Activated T-cell treated with anti-CD3 and anti-CD28 coated beads for 48 hours (primary cell): ENCODE data around the gene PRICKLE1.

Experiments used
- DNase-seq: peaks from one replicate; pipeline ENCODE4 v3.0.0-alpha.2; 2020; ENCODE audit warnings: low read depth

The PRICKLE1 gene

DNA sequence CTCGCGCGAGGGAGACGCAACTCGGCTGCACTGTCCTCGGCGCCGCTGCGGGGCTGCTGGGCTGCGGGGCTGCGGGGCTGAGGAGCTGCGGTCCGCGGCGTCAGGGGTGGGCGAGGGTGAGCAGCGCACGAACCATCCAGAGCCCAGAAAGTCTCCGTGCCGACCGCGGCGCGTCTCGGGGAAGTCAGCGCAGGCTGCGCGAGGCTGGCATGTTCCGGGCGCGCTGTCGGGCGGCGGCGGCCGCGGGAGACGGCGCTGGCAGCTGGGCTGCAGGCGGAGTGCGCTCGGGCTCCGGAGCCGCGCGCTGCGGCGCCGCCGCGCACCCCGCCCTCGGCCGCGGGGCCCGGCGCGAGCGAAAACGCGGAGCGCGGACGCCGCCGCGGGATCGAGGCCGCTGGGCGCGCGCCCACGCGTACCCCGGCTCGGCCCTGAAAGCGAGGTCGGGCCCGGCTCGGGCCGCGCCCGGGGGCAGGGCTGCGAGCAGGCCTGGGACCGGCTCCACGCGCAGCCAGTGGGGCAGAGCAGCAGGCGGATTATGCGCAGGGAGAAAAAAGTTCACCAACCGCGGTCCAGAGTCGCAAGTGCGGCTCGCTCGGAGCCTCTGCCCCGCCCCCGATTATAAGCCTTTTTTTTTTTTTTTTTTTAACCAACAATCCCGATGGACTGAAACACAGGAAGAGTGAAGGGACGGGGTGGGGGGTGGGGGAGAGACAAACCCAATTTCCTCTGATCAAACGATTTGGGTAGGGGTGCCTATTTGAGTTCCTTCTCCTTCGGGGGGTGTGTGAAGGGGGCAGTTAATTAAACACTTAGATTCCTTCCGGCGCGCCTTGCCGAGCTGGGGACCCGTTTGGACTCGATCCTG lies at the start of gene PRICKLE1:
PRICKLE1 (minus strand) TSS at position 282 of the 865 bp plus-strand sequence. CDS start 117,230 bp downstream, outside the sequence.
- DNase-seq, result peak; percentile 44

DNA sequence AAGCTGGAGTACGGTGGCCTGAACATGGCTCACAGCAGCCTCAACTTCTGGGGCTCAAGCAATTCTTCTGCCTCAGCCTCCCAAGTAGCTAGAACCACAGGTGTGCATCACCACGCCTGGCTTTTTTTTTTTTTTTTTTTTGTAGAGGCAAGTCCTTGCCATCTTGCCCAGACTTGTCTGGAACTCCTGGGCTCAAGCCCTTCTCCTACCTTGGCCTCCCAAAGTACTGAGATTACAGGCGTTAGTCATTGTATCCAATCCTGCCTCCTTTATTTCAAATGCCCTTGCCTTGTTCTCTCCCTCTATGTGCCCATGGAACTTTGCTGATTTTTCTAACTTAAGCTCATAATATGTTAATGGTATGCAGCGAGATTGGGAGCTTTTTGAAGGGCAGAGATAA lies 49.2 kb upstream of the PRICKLE1 start:
- no peak for DNase-seq

DNA sequence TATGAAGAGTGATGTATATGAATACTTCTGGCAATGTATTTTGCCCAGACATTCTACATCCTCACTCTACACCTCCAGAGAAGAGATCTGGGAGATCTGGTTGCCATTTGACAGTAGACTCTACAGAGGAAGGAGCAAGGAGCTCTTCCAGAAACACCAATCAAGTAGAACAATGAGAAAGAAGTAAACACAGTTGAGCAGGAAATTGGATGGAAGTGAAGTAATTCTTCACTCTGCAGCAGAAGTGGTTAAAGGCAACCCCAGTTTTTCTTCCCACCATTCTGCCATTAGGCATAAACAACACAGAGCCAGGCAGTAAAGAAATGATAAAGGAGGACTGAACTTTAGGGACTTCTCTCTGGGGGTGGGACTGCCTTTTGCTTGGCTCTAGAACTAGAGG lies 48.5 kb upstream of the PRICKLE1 start:
- DNase-seq, result no peak

DNA sequence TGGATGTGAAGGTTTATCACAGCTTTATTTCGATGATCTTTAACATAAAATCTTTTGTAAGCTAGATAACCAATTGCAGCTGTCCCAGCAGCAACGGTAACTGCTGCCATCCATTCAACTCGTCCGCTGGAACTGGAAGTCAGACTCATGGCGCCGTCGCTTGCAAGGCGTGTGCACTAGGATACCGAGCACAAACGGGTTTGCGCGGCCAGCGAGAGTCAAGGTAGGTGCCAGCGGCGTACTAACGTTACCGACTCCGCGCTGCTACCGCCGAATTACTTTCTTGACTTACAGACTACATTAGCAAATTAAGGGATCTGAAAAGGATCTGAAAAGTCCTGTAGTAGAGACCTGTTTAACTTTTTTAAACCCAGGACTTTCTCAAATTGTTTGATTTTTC lies 47.4 kb upstream of the PRICKLE1 start:
- DNase-seq, result no peak

DNA sequence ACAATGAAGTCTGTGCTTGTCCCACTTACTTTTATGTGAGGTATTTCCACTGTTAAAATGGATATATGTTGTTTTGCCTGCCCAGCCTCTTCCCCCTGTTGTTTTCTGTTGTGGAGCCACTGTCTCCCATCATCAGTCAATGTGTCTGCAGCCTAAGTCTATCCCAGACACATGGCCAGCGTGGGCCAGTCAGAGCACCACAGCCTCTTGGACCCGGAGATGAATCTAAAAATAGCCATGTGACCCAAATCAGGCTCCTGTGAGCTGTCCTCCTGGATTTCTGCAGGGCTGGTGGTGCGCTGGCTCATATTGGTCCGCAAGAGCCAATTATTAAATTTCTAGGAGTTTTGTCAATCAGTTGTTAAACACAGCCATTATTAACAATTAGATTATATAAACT lies 44.0 kb upstream of the PRICKLE1 start:
- DNase-seq, result no peak

DNA sequence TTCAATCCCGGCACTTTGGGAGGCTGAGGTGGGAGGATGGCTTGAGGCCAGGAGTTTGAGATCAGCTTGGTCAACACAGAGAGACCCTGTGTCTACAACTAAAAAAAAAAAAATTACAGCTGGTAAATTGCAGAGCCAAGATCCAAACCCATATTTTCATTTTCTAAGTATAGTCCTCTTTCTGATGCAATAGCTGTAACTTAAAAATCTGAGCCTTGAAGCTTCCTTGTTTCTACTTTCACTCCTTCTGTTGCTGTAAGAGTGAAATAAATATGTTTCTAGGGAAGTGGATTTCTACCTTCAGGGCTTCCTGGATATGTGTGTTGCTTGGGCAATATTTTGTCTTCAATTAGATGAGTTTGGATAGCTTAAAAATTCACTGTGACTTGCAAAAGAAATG lies 42.0 kb upstream of the PRICKLE1 start:
- DNase-seq, result no peak

DNA sequence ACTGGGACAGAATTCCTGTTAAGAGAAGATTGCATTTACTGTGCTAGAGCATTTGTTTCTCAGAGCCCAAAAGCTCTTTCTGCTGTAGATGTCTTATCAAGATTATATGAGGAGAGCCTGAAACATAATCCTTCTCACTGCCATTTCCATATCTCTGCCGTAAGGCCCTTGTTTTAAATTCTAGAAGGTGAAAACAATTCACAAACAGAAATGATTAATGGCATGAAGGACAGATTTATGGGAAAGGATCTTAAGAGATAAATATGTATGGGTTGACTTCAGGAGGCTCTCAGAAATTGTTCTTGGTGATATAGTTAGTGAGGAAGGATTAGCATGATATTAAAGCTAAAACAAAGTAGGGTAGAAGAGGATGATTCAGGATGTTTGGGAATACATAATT lies 40.8 kb upstream of the PRICKLE1 start:
- no peak for DNase-seq

DNA sequence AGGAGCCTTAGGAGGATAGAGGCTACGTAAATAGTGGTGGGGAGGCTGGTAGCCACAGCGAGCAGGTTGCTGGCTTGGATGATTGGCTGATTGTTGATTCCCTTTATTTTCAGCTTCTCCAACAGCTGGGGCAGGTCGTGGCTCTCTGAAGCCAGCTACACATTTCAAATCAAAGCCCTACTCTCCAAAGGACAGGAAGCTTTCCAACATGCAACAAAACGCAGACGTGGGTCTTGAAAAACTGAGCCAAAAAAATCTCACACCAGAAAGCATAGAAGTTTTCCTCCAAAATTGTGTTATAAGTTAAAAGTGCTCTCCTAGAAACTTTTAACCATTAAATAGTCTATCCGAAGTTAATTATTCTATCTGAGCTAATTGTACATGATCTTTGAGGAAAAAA lies 37.6 kb upstream of the PRICKLE1 start:
- DNase-seq, result no peak

DNA sequence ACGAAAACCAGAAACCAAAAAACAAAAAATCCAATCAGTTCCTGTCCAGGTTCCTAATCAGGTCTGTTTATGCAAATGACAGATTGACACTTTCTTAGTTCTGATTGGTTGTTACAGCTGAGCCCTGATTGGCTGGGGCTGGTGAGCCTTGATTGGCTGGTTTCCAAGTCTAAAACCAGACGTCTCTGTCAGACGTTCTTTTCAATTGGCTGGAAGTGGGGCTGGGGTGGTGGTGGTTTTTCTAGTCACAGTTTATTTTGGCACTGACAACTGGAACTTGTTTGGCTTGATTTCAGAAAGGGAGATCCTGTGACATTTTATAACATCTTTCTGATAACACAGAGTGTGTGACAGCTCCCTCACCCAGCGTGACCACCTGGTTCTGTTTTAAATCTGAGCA lies 36.1 kb upstream of the PRICKLE1 start:
- DNase-seq, result no peak

DNA sequence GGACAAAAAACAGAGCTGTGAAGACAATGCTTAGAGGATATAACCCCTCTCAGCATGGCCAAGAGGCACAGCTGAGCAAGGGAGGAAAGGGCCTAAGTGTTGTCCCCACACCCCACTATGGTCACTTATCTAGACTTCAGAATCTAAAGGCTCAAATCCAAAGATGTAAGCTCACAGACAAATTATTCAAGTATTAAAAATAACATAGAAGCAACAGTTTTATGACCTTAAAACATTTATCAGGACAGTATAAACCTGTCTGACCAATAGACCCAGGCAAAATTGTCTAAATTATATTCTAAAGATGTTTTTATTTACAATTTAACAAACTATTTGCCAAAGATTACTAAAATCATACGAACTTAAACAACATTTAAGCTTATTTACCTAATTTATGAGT lies 28.1 kb upstream of the PRICKLE1 start:
- no peak for DNase-seq

DNA sequence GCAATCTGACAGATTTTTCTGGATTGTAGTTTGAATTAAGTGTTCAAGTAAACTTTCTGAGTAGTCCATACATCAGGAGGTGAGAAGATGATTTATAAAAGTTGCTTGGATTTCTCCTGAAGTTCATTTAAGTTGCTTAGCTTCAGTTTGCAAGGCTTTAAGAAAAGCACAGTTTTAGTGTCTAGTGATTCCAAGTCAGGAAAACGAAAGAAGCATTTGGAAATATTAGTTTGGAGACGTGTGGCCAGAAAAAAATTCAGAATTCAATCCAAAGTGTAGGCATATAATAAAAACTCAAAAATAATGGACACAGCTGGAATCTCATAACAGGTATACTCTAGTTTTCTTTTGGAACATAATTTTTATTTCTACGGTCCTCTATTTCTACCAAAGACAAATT lies 25.5 kb upstream of the PRICKLE1 start:
- no peak for DNase-seq

DNA sequence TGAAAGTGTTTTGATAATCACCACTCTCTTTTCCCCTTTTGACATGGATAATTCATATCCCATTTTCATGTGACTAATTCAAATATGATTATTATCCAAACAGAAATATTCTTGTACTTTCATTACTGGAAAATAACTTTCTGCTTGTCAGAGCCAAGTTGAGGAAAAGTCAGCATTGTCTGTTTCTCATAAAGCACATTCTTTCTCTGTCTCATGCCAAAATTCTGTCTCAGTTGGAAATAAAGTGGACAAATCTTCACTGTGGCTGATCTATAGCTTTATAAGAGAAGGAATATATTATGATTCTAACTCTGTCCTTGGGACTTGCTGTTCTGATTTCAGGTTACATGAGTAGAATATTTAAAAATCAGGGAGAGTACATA lies 22.7 kb upstream of the PRICKLE1 start:
- DNase-seq, result no peak

DNA sequence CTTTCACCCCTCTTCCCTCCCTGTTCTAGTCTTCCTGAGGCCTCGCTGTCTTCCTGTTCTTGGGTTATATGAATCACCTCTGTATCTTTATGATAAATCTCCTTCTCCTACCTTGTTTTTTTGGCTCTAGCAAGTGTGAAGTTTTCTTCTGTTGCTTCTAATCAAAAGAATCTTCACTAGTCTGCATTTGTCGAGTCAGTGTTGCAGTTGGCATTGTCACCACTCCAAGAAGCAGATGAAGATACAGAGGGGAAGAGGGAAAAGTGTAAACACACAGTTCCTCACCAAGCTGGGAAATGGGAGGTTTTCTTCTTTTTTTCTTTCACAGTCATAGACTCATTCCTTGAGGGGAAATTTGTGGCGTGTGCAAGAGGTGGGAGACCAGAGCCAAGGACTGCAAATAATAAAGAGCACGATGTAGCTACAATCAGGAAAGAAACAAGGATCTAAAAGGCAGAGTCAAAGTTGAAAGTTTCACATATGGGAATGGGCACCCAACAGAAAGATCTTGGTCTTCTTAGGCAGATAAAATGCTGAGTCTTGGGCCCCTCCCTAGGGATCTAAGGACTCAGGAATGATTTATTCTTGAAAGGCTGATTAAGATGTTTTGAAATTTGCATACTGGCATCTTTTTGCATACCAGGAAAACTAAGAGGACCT lies 22.2 kb upstream of the PRICKLE1 start:
- DNase-seq, result no peak

DNA sequence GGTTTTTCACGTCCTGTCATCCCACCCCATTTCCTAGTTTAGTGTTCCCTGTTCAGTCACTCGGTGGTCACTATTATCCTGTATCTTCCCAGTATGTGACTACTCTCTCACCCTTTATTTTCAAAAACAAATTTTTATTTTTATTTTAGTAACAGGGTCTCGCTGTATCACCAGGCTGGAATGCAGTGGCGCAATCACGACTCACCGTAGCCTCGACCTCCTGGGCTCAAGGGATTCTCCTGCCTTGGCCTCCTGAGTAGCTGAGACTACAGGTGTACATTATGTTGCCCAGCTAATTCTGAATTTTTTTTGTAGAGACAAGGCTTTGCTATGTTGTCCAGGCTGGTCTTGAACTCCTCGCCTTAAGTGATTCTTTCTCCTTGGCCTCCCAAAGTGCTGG lies 20.1 kb upstream of the PRICKLE1 start:
- DNase-seq, result no peak

DNA sequence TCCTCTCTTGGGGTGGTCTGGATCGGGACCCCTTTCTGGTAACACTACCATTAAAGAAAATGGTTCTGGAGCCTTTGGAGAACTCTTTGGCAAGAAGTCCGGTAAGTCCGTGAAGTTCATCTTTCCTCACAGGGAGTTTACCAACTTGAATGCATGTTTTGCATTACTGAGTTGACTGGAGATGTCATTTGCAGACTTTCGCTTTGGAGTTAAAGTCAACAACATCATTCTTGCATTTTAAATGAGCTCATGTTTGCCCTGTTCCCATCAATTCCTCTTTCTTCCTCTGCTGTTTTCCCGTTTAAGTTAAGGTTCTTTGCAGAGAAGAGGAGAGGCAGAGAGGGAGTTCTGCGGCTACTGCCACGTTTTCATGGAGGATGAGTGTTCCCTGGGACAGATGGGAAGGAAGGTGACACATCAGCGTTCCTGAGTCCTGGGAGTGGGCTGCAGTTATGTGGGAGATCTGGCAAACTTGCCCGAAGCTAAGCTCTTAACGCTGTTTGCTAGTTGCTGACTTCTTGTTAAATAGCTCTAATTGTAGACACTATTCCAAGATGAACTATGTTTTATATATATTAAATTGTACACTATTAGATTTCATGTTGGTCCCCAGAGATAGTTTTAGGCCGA lies 18.8 kb upstream of the PRICKLE1 start:
- no peak for DNase-seq

DNA sequence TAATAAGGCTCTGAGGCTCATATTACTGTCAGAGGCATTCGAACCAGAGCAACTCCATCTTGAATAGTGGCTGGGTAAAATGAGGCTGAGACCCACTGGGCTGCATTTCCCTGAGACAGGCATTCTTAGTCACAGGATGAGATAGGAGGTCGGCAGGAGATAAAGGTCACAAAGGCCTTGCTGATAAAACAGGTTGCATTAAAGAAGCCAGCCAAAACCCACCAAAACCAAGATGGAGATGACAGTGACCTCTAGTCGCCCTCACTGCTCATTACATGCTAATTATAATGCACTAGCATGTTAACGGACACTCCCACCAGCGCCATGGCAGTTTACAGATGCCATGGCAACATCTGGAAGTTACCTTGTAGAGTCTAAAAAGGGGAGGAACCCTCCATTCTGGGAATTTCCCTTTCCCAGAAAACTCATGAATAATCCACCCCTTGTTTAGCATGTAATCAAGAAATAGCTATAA lies 18.1 kb upstream of the PRICKLE1 start:
- no peak for DNase-seq

DNA sequence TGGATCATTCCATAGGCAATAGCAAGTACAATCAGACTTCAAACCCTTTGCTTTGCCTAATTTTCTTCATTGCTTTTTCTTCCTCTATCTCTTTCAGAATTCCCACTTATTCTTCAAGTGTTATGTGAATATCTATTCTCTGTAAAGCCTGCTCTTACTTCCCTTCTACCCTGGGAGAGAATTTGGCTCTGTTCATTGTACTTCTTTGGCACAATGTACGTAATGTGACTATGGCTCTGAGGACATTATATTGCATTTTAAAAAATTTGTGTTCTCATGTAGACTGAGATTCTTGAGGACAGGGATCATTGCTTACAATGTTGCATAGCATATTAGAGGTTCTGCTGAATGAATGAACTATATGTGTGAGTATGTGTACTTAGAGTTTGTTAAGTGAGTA lies 16.9 kb upstream of the PRICKLE1 start:
- DNase-seq, result no peak

DNA sequence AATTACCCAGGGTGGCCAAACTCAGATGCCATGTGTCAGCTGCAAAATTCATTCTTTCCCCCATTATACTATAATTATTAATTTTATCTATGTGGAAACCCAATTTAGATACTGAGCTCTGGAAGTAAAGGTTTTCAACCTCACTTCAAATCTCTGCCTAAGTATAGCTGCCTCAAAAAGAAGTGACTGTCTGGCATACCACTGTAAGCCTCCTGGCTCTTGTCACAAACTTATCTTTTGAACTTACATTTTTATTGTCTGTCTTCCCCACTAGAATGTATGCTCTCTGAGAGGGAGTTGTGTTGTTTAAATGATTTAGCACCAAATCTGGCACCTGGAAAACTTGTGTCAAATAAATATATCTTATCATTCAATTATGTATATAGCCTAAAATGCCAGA lies 16.1 kb upstream of the PRICKLE1 start:
- DNase-seq, result no peak

DNA sequence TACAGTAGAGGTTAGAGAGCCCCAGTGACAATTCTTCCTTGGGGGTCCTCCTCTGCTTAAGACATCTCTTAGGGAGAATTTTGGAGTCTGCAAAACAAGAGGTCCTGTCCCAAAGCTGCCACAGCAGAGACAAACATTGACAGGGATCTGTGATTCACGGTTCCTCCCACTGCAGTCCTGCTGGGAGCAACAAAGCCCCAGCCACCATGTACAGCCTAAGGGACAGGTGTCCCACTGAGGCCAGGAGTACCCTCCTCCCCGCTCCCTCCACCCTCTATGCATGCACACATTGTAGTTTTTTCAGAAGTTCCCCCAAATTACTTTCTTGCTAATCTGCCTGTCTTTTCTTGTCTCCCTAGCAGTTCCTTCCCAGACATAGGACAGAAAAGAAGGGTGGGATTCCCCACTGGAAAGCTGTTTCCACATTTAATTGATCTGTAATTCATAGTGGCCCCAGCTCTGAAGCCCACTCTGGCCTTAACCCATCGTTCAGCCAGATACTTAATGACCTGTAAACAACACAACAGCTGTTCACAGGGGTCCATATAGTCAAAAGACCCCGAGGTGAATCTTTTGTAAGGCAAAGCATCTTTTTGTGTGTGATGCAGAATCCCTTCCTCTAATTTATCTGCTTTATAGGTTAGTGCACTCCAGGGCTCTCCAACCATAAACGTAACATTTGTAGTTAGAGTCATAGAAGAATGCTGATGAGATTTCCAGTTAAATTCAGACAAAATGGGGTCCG lies 13.9 kb upstream of the PRICKLE1 start:
- DNase-seq, result no peak

DNA sequence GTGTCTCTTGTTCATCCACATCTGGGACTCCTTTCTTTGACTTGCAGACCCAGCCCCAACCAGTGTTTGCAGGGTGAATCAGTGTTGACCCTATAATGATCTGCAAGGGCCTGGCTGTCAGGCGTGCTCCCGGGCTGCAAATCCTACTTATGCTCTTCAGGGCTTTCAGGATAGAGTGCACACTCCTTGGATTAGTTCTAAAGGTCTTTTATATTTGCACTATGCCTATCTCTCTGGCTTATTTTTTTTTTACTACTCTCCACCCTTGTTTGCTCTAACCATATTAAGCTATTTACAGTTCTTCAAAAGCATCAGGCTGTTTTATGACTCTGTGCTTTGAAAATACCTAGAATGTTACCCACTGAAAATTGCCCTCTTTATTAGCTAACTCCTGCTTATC lies 4.3 kb upstream of the PRICKLE1 start:
- no peak for DNase-seq

DNA sequence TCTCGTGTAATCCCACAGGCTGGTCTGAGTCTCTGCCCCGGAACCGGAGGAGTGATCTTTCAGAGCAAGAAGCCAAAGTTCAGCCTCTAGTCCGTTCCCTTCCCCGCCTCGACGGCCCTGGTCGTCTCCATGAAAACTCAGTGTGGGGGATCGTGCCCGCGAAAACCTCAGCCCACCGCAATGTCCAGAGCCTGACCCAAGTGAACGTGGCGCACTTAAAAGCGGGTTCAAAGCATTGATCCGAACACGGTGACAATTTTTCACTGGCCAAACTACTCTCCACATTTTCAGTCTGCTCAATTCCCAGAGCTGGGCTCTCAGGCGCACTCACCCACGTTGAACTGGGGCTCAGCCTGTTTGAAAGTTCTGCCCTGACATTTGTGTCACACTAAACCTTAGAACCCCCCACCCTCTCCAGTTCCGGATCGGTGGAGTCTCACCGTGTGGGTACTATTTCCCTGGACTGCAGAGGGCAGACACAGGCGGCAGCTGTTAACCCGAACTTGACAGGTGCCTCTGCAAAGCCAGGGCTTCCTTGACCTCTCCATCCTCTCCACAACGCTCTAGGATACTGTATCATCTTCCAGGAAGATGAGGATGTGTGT lies 886 bp upstream of the PRICKLE1 start:
- no peak for DNase-seq
